B cell (primary cell): ENCODE results near the gene NKX1-2. TPM values are rescaled to one million over a fixed set of nuclear protein-coding genes. Genes with fewer than 3 reads are reported as not detected.

Experiments used
- ATAC-seq: fragments of 200-7000 bp; cut with Tn5 transposase; one replicate; pipeline ENCODE4 v1.10.0; 2021; ENCODE audit warnings: low read depth, mild to moderate bottlenecking, moderate number of reproducible peaks, moderate library complexity
- CTCF ChIA-PET: fragments of 350-600 bp; sonication (Branson Sonifier 250); formaldehyde crosslinking; loops from one replicate; lab custom pipeline; 2021; ENCODE audit warnings: antibody characterized with exemption, inconsistent platforms; lab: Charles Lee
- POLR2A ChIA-PET: fragments of 350-600 bp; sonication (Branson Sonifier 250); formaldehyde crosslinking; loops from one replicate; lab custom pipeline; 2021; ENCODE audit warnings: antibody characterized with exemption; lab: Charles Lee
- DNase-seq: peaks from one replicate; pipeline ENCODE4 v3.0.0; 2013
- H2AFZ ChIP-seq: 2 replicates; pipeline ENCODE4 v1.6.1; 2012; ENCODE audit warnings: mild to moderate bottlenecking, low read depth, low read length; ENCODE audit not compliant: insufficient read depth, poor library complexity, severe bottlenecking
- H3K27ac ChIP-seq, 2 donors: 1 replicate in 1 of 2; 2 replicates in 1 of 2; pipeline ENCODE4 v1.5.1; 2012 to 2013; ENCODE audit warnings: low read length in 2 of 2, mild to moderate bottlenecking in 2 of 2, moderate library complexity in 1 of 2
- H3K27me3 ChIP-seq, 4 experiments: fragments of 200-600 bp in 1 of 4; sonication (generic) in 1 of 4; replicated peaks in 1 of 4; 1 replicate in 2 of 4; 2 replicates in 2 of 4; pipeline versions ENCODE4 v1.6.1 to v1.7.0; 2013 to 2016; ENCODE audit warnings: low read length in 3 of 4, mild to moderate bottlenecking in 2 of 4, mixed read lengths in 1 of 4, moderate library complexity in 1 of 4; ENCODE audit not compliant: insufficient read depth in 4 of 4, control insufficient read depth in 3 of 4; ENCODE audit errors: control extremely low read depth in 1 of 4
- H3K36me3 ChIP-seq, 2 experiments: replicated peaks in 1 of 2; 1 replicate in 1 of 2; 2 replicates in 1 of 2; pipeline versions ENCODE4 v1.6.1 to v1.7.1; 2013; ENCODE audit warnings: low read length in 1 of 2; ENCODE audit not compliant: insufficient read depth in 2 of 2, control insufficient read depth in 1 of 2; ENCODE audit errors: control extremely low read depth in 1 of 2, extremely low read depth in 1 of 2
- H3K4me1 ChIP-seq, 2 donors: fragments of 200-600 bp in 1 of 2; sonication (generic) in 1 of 2; 1 replicate in 1 of 2; 2 replicates in 1 of 2; pipeline versions ENCODE4 v1.5.1 to v1.6.1; 2013 to 2017; ENCODE audit warnings: low read length in 2 of 2; ENCODE audit not compliant: control insufficient read depth in 2 of 2, insufficient read depth in 2 of 2
- H3K4me2 ChIP-seq: replicated peaks from 2 replicates; pipeline ENCODE3; 2012; ENCODE audit warnings: mild to moderate bottlenecking, low read depth, low read length; ENCODE audit not compliant: poor library complexity, severe bottlenecking
- H3K4me3 ChIP-seq, 5 experiments: fragments of 200-600 bp in 1 of 5; sonication (generic) in 1 of 5; 1 replicate in 3 of 5; 2 replicates in 2 of 5; pipeline versions ENCODE4 v1.5.1 to v1.7.0; 2011 to 2016; ENCODE audit warnings: low read length in 4 of 5, mild to moderate bottlenecking in 4 of 5, low read depth in 2 of 5, control low read depth in 1 of 5, moderate library complexity in 1 of 5; ENCODE audit not compliant: insufficient read depth in 1 of 5; ENCODE audit errors: control extremely low read depth in 1 of 5, extremely low read depth in 1 of 5
- H3K79me2 ChIP-seq: fragments of 200-600 bp; sonication (generic); one replicate; pipeline ENCODE4 v1.6.0; 2016; ENCODE audit warnings: low read length; ENCODE audit not compliant: control insufficient read depth, insufficient read depth
- H3K9ac ChIP-seq: fragments of 200-600 bp; sonication (generic); 2 replicates; pipeline ENCODE4 v1.6.1; 2017; ENCODE audit warnings: mild to moderate bottlenecking, low read length, moderate library complexity
- H3K9me3 ChIP-seq, 3 donors: one replicate each; pipeline versions ENCODE4 v1.6.1 to v1.7.1; 2013; ENCODE audit warnings: low read length in 2 of 3; ENCODE audit not compliant: control insufficient read depth in 2 of 3, insufficient read depth in 1 of 3; ENCODE audit errors: control extremely low read depth in 1 of 3
- H4K20me1 ChIP-seq: 2 replicates; pipeline ENCODE4 v1.6.0; 2012; ENCODE audit warnings: mild to moderate bottlenecking, low read length; ENCODE audit not compliant: insufficient read depth, control insufficient read depth, poor library complexity, severe bottlenecking
- H3K27ac Mint-ChIP-seq: one replicate; pipeline ENCODE4 v1.8.0; 2021; ENCODE audit warnings: mixed read lengths
- H3K27me3 Mint-ChIP-seq: one replicate; pipeline ENCODE4 v1.8.0; 2021; ENCODE audit warnings: mixed read lengths
- H3K4me1 Mint-ChIP-seq: one replicate; pipeline ENCODE4 v1.8.0; 2021; ENCODE audit warnings: mixed read lengths
- H3K4me3 Mint-ChIP-seq: one replicate; pipeline ENCODE4 v1.8.0; 2021; ENCODE audit warnings: mixed read lengths
- H3K9me3 Mint-ChIP-seq: one replicate; pipeline ENCODE4 v1.8.0; 2022; ENCODE audit warnings: mixed read lengths; ENCODE audit not compliant: insufficient read depth
- CTCF ChIP-seq: fragments of 200-600 bp; IDR thresholded peaks from one replicate; pipeline ENCODE4 v1.8.0; 2022; ENCODE audit warnings: antibody characterized with exemption, mild to moderate bottlenecking
- EZH2 ChIP-seq: IDR thresholded peaks from 2 replicates; pipeline ENCODE4 v1.6.1; 2012; ENCODE audit warnings: borderline replicate concordance, low read depth, mild to moderate bottlenecking, moderate library complexity, low read length; ENCODE audit not compliant: insufficient read depth, poor library complexity, severe bottlenecking
- WGBS: methylation state at CpG from one replicate; pipeline ENCODE4 v1.1.5; 2013; ENCODE audit warnings: missing lambda C conversion rate; ENCODE audit not compliant: insufficient coverage; 5-methylcytosine and 5-hydroxymethylcytosine counted together
- intact Hi-C: fragments of 100-400 bp; cut with micrococcal nuclease; formaldehyde crosslinking; loops from one replicate; pipeline ENCODE4 v1.10.0; 2022
- polyA plus RNA-seq: library from polyadenylated mRNA; depleted of rRNA; stranded (reverse); fragments of >200 nt; gene quantifications from 2 replicates; pipeline ENCODE4 v1.2.3, GENCODE V29; 2012
- total RNA-seq, 2 donors: library from RNA; stranded (reverse); fragments of 120-200 nt in 1 of 2; gene quantifications; 1 replicate in 1 of 2; 2 replicates in 1 of 2; pipeline versions ENCODE4 v1.2.3 to v1.2.4, GENCODE V29; 2013 to 2022

The NKX1-2 gene
- total and polyA plus RNA-seq, 2 donors (not counting 1 experiment from before 2014, with no cell fraction given), result not detected

GRCh38 chr10:124419635-124420034, 30.2 kb downstream of the NKX1-2 start:
- H3K9me3 ChIP-seq, result no peaks in the 10 kb centered on the region
- 95% methylated on average over 9 of the region's 10 CpGs for WGBS
- Mint-ChIP-seq H3K9me3 (no peaks in the 10 kb centered on the region), H3K27ac (peak overlapping the region; percentile 66), H3K4me1 (peaks cover 16% of the 10 kb centered on the region), H3K4me3 (peak overlapping the region; percentile 85), H3K27me3 (peaks cover 22% of the 10 kb centered on the region)
- no peaks in the 10 kb centered on the region for H4K20me1 ChIP-seq
- peak overlapping the region in 3 of 5 experiments; percentile 52 to 83 (median 64) for H3K4me3 ChIP-seq
- TF ChIP-seq CTCF, result no peak
- TF ChIP-seq EZH2, result no peak
- no peak for DNase-seq
- no peak for ATAC-seq
- H3K27ac ChIP-seq, result no peak overlapping the region
- ChIA-PET CTCF (interaction anchor here (1.0 to 3.0 kb wide), 2 partner anchors 16 to 424 kb away, joined by 3 to 7 read pairs; no protein-coding TSS in a partner anchor), POLR2A (interaction anchor here (1.0 kb wide), 1 partner anchor 15 kb away, joined by 3 read pairs; no protein-coding TSS in a partner anchor)
- H2AFZ ChIP-seq, result peak overlapping the region; percentile 87
- intact Hi-C loops, result loop anchor here (1.0 to 10.0 kb wide), 5 partner anchors 43 to 497 kb away; partner anchors contain the start of gene FAM53B
- H3K4me2 ChIP-seq, result peak overlapping the region; percentile 90
- peaks cover 0 to 28% (median 5%) of the 10 kb centered on the region in 4 experiments for H3K27me3 ChIP-seq
- H3K4me1 ChIP-seq, result peaks cover 10 to 13% of the 10 kb centered on the region in 2 donors
- no peaks in the 10 kb centered on the region for H3K36me3 ChIP-seq
- H3K9ac ChIP-seq, result peak overlapping the region; percentile 70
- peaks cover 14% of the 10 kb centered on the region for H3K79me2 ChIP-seq
